ENCODE measurements around the gene ACD.

The ACD gene

DNA sequence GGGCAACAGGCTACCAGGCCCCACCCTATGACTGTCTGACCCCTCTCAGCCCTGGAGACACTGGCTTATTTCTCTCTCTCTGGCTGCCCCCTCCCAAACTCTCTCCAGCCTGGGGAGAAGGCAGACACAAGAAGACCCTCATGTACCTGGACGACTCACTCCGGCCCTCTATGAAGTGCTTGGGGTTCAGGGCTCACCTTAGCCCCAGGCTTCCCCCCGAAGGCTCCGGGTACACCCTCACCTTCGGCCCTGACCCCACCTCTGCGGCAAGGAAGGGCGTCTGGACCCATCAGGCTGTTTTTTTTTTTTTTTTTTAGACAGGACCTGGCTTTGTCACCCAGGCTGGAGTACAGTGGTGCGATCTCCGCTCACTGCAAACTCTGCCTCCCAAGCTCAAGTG is 16.0 kb downstream of the ACD start:
- peaks cover 24% of the 10 kb centered on the region for H3K27me3 ChIP-seq (ENCODE audit: insufficient read depth, low read length)
- H3K4me3 ChIP-seq (ENCODE audit: low read length) = no peak overlapping the region
- H3K9me3 ChIP-seq (ENCODE audit: low read length) = no peaks in the 10 kb centered on the region
- H3K4me1 ChIP-seq (ENCODE audit: insufficient read depth, low read length) = no peaks in the 10 kb centered on the region
- H2AFZ ChIP-seq (ENCODE audit: low read depth, low read length) = no peak overlapping the region
- peaks cover 5% of the 10 kb centered on the region for H3K36me3 ChIP-seq (ENCODE audit: insufficient read depth, low read length)

DNA sequence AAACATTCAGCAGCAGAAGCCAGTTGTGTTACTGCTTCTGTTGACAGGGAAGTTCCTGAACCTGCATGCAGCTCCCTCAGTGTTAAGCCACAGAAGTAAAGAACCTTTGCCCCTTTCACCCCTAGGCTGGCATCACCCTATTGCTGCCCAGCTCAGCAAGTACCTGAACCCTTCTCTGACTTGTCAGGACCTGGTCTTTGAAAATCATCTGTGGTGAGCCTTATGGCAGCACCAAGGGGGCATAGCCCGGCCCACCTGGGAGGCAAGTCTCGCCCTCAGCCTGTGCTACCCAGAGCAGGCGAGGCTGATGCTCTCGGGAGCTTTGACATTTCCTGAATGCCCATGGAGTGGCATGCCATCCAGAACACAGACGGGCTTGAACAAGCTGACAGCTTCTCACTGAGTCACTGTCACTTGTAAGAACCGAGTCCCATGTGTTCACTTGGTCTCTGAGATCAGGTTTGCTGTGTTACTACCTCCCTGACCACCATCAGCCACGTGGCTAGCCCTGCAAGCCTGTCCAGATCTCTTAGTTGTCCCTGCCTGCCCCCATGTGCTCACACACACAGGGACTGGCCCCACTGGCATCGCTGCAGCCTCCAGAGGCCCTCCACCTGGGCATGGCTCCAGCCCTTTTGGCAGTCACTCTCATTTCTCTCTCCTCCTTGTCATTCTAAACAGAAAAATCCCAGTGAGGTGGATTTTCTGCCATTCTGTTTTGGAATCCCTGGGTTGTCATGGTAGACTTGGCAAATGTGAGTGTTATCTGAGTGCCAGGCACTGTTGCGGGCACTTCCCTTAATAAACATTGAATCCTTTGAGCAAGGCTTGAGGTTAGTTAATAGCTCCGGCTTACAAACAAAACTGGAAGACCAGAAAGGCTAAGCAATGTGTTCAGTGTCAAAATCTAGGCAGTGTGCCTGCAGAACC is 18.0 kb downstream of the ACD start:
- peaks cover 25% of the 10 kb centered on the region for H3K36me3 ChIP-seq (ENCODE audit: insufficient read depth, low read length)
- H3K27me3 ChIP-seq (ENCODE audit: insufficient read depth, low read length) = peaks cover 22% of the 10 kb centered on the region
- no peak overlapping the region for H2AFZ ChIP-seq (ENCODE audit: low read depth, low read length)
- no peaks in the 10 kb centered on the region for H3K4me1 ChIP-seq (ENCODE audit: insufficient read depth, low read length)
- H3K4me3 ChIP-seq (ENCODE audit: low read length) = no peak overlapping the region
- no peaks in the 10 kb centered on the region for H3K9me3 ChIP-seq (ENCODE audit: low read length)

DNA sequence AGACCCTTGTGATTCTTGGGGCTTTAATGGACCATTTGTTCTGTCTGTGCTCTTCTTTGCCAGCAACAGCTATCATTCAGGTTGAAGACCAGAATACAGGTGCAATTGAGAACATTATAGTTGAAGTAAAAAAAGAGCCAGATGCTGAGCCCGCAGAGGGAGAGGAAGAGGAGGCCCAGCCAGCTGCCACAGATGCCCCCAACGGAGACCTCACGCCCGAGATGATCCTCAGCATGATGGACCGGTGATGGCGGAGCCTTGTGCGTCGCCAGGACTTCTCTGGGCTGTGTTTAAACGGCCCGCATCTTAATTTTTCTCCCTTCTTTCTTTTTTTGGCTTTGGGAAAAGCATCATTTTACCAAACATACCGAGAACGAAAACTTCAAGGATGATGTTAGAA is 22.4 kb downstream of the ACD start:
- Histone ChIP-seq H3K36me3 (ENCODE audit: insufficient read depth, low read length) (peaks cover 55% of the 10 kb centered on the region), H3K9me3 (ENCODE audit: low read length) (no peaks in the 10 kb centered on the region), H3K4me3 (ENCODE audit: low read length) (no peak overlapping the region), H3K4me1 (ENCODE audit: insufficient read depth, low read length) (no peaks in the 10 kb centered on the region), H3K27me3 (ENCODE audit: insufficient read depth, low read length) (no peaks in the 10 kb centered on the region), H2AFZ (ENCODE audit: low read depth, low read length) (no peak overlapping the region)

DNA sequence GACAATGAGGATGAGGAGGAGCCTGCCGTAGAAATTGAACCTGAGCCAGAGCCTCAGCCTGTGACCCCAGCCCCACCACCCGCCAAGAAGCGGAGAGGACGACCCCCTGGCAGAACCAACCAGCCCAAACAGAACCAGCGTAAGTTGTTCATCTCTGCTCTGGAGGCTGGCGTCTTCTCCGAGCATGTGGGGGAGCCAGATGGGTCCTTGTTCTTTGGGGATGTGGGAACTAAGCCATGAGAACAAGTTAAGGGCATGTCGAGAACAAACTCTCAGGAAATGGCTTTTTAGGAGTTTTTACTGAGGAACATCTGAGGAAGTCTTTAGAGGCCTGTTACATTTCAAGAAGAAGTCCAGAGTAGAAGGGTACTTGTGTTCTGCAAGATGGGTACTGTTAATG is 23.3 kb downstream of the ACD start:
- H3K4me1 ChIP-seq (ENCODE audit: insufficient read depth, low read length) = no peaks in the 10 kb centered on the region
- no peaks in the 10 kb centered on the region for H3K9me3 ChIP-seq (ENCODE audit: low read length)
- no peak overlapping the region for H2AFZ ChIP-seq (ENCODE audit: low read depth, low read length)
- peaks cover 65% of the 10 kb centered on the region for H3K36me3 ChIP-seq (ENCODE audit: insufficient read depth, low read length)
- no peaks in the 10 kb centered on the region for H3K27me3 ChIP-seq (ENCODE audit: insufficient read depth, low read length)
- no peak overlapping the region for H3K4me3 ChIP-seq (ENCODE audit: low read length)

DNA sequence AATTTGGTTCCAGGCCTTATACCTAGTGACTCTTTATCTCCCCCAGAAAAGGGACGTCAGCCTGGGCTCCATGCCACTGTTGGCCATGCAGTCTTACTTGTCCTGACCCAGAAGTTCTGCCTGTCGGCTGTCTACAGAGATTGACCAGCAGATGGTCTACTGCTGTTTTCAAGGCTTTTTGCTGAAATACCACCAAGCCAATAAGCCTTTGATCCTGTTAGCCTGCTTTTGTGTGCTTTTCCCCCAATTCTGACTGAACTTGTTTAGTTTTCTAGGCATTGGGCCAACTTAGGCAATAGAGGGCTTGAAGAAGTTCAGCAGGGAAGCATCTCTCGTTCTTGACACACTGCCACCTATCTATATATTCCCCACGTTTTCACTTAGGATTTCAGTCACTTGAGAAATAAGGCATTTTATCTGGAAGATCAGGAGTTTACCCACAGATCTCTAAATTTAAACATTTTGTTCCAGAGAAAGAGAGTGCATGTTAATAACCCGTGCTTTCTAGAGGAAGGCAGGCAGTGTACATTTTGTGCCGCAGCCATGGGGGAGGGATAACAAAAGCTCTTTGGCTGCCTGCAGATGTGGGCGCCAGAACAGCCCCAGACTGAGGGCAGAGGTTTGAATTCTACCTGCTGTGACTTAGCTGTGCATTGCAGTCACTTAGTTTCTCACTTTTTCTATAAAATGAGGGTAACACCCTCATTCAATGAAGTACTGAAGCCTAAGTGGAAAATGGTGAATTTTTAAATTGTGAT is 27.5 kb downstream of the ACD start:
- H3K4me1 ChIP-seq (ENCODE audit: insufficient read depth, low read length) = no peaks in the 10 kb centered on the region
- no peak overlapping the region for H2AFZ ChIP-seq (ENCODE audit: low read depth, low read length)
- no peak overlapping the region for H3K4me3 ChIP-seq (ENCODE audit: low read length)
- H3K27me3 ChIP-seq (ENCODE audit: insufficient read depth, low read length) = no peaks in the 10 kb centered on the region
- no peaks in the 10 kb centered on the region for H3K9me3 ChIP-seq (ENCODE audit: low read length)
- H3K36me3 ChIP-seq (ENCODE audit: insufficient read depth, low read length) = peaks cover 75% of the 10 kb centered on the region

DNA sequence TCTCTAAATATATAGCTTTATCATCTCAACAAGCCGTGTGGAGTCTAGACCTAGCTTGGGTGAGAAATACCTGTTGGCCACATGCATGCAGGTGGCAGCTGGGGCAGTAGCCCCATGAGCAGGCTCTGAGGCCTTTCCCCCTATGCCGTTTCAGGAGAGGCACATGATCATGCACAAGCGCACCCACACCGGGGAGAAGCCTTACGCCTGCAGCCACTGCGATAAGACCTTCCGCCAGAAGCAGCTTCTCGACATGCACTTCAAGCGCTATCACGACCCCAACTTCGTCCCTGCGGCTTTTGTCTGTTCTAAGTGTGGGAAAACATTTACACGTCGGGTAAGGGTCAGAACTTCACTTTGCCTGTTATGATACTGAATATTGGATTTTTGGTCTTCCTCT is 31.8 kb downstream of the ACD start:
- Histone ChIP-seq H2AFZ (ENCODE audit: low read depth, low read length) (no peak overlapping the region), H3K4me3 (ENCODE audit: low read length) (no peak overlapping the region), H3K36me3 (ENCODE audit: insufficient read depth, low read length) (peaks cover 76% of the 10 kb centered on the region), H3K4me1 (ENCODE audit: insufficient read depth, low read length) (no peaks in the 10 kb centered on the region), H3K9me3 (ENCODE audit: low read length) (no peaks in the 10 kb centered on the region), H3K27me3 (ENCODE audit: insufficient read depth, low read length) (no peaks in the 10 kb centered on the region)

DNA sequence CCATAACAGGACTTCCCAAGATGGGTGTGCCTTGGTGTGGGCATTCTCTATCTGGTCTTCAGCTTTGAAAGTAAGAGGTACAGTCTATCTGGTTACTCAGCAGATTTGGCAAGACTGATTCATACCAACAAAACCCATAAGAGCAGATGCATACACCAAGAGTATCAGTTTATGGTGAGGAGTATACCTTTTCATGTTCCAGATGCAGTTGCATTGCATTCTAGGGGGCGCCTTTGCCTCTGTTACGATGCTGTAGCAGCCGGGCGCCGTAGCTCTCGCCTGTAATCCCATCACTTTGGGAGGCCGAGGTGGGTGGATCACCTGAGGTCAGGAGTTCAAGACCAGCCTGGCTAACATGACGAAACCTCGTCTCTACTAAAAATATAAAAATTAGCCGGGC is 46.3 kb downstream of the ACD start:
- Histone ChIP-seq H3K9me3 (ENCODE audit: low read length) (peaks cover 3% of the 10 kb centered on the region), H3K27me3 (ENCODE audit: insufficient read depth, low read length) (no peaks in the 10 kb centered on the region), H2AFZ (ENCODE audit: low read depth, low read length) (no peak overlapping the region), H3K4me1 (ENCODE audit: insufficient read depth, low read length) (no peaks in the 10 kb centered on the region), H3K4me3 (ENCODE audit: low read length) (no peak overlapping the region), H3K36me3 (ENCODE audit: insufficient read depth, low read length) (peaks cover 77% of the 10 kb centered on the region)

DNA sequence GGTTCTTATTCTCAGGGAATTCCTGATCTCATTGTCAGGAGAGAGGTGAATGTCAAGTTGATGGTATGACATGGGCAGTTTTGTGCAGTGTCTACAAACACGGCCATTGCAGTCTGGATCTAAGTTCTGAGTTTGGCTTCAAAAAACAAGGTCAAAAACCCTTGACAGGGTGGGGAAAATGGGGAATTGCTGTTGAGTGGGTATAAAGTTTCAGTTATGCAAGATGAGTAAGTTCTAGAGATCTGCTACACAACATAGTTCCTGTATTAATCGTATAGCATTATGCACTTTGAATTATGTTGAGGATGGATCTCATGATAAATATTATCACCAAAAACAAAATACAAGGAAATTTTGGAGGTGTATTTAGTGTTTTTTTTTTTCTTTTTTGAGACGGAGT is 51.7 kb downstream of the ACD start:
- no peak overlapping the region for H3K4me3 ChIP-seq (ENCODE audit: low read length)
- no peaks in the 10 kb centered on the region for H3K27me3 ChIP-seq (ENCODE audit: insufficient read depth, low read length)
- peaks cover 38% of the 10 kb centered on the region for H3K36me3 ChIP-seq (ENCODE audit: insufficient read depth, low read length)
- no peak overlapping the region for H2AFZ ChIP-seq (ENCODE audit: low read depth, low read length)
- no peaks in the 10 kb centered on the region for H3K4me1 ChIP-seq (ENCODE audit: insufficient read depth, low read length)
- H3K9me3 ChIP-seq (ENCODE audit: low read length) = peaks cover 4% of the 10 kb centered on the region
